ENCODE data around the gene MLLT10.

DNA sequence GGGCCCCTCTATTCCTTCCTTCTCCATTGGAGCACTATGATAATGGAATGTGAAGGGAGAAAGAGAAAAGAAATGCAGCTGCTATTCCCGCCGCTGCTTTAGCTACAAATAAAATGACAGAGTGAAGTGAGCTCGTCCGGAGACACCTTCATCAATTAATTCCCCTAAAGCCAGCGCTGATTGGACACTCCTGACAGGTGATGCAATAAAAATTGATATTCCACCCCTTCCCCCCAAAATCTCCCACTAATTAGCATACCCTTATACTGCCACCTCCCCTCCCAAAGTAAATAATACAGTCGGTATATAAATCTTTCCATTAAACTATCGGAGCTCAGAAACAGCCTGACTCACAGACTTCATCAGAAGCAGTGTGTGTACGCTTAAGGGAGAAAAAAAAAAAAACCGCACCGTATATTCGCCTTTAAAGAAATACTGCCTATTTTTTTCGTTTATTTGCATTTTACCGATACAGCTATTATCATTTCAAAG, 15.8 kb upstream of the MLLT10 start:
- TF ChIP-seq, protein P1, sequence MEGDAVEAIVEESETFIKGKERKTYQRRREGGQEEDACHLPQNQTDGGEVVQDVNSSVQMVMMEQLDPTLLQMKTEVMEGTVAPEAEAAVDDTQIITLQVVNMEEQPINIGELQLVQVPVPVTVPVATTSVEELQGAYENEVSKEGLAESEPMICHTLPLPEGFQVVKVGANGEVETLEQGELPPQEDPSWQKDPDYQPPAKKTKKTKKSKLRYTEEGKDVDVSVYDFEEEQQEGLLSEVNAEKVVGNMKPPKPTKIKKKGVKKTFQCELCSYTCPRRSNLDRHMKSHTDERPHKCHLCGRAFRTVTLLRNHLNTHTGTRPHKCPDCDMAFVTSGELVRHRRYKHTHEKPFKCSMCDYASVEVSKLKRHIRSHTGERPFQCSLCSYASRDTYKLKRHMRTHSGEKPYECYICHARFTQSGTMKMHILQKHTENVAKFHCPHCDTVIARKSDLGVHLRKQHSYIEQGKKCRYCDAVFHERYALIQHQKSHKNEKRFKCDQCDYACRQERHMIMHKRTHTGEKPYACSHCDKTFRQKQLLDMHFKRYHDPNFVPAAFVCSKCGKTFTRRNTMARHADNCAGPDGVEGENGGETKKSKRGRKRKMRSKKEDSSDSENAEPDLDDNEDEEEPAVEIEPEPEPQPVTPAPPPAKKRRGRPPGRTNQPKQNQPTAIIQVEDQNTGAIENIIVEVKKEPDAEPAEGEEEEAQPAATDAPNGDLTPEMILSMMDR (IDR thresholded peaks at IDR 0.05), result no peak
- TF ChIP-seq, protein P2, sequence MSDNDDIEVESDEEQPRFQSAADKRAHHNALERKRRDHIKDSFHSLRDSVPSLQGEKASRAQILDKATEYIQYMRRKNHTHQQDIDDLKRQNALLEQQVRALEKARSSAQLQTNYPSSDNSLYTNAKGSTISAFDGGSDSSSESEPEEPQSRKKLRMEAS (CRISPR knock-in tag; IDR thresholded peaks at IDR 0.05), result no peak
- TF ChIP-seq TEAD4 (CRISPR knock-in tag; IDR thresholded peaks at IDR 0.05) (no peak), GRHL2 (CRISPR knock-in tag; IDR thresholded peaks at IDR 0.05; ENCODE audit: insufficient replicate concordance, severe bottlenecking) (no peak), SMAD3 (CRISPR knock-in tag; IDR thresholded peaks at IDR 0.05; ENCODE audit: borderline replicate concordance) (no peak)
- TF ChIP-seq, protein P3, sequence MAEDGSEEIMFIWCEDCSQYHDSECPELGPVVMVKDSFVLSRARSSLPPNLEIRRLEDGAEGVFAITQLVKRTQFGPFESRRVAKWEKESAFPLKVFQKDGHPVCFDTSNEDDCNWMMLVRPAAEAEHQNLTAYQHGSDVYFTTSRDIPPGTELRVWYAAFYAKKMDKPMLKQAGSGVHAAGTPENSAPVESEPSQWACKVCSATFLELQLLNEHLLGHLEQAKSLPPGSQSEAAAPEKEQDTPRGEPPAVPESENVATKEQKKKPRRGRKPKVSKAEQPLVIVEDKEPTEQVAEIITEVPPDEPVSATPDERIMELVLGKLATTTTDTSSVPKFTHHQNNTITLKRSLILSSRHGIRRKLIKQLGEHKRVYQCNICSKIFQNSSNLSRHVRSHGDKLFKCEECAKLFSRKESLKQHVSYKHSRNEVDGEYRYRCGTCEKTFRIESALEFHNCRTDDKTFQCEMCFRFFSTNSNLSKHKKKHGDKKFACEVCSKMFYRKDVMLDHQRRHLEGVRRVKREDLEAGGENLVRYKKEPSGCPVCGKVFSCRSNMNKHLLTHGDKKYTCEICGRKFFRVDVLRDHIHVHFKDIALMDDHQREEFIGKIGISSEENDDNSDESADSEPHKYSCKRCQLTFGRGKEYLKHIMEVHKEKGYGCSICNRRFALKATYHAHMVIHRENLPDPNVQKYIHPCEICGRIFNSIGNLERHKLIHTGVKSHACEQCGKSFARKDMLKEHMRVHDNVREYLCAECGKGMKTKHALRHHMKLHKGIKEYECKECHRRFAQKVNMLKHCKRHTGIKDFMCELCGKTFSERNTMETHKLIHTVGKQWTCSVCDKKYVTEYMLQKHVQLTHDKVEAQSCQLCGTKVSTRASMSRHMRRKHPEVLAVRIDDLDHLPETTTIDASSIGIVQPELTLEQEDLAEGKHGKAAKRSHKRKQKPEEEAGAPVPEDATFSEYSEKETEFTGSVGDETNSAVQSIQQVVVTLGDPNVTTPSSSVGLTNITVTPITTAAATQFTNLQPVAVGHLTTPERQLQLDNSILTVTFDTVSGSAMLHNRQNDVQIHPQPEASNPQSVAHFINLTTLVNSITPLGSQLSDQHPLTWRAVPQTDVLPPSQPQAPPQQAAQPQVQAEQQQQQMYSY (CRISPR knock-in tag; IDR thresholded peaks at IDR 0.05), result no peak

Measured in WTC11 (cell line).